HepG2 (cell line): ENCODE measurements around the gene ARPC3. TPM values are rescaled to one million over a fixed set of nuclear protein-coding genes. Genes with fewer than 3 reads are reported as not detected.

Source experiments
- FLYWCH1 ChIP-seq: sonication (generic); formaldehyde crosslinking; IDR thresholded peaks from 2 replicates; pipeline ENCODE4 v1.8.1; 2023; ENCODE audit warnings: mild to moderate bottlenecking, missing genetic modification reagents
- HCFC1 ChIP-seq: fragments of 150-350 bp; IDR thresholded peaks from 2 replicates; pipeline ENCODE4 v1.6.1; 2014; ENCODE audit warnings: low read depth, low read length
- HDAC6 ChIP-seq: fragments of 200-600 bp; sonication (generic); IDR thresholded peaks from 2 replicates; pipeline ENCODE4 v1.7.0; 2017; ENCODE audit warnings: mild to moderate bottlenecking, antibody characterized with exemption, low read length, low read depth
- HNRNPLL ChIP-seq: fragments of 200-400 bp; formaldehyde crosslinking; IDR thresholded peaks from 2 replicates; pipeline ENCODE4 v1.6.1; 2017; ENCODE audit warnings: mild to moderate bottlenecking, low read depth, low read length; ENCODE audit not compliant: poor library complexity, severe bottlenecking
- KDM5A ChIP-seq: fragments of 200-600 bp; sonication (generic); IDR thresholded peaks from 2 replicates; pipeline ENCODE4 v1.7.0; 2018; ENCODE audit warnings: antibody characterized with exemption, mild to moderate bottlenecking, low read length, borderline replicate concordance
- MEF2D ChIP-seq: sonication (generic); formaldehyde crosslinking; IDR thresholded peaks from 2 replicates; pipeline ENCODE4 v1.5.1; 2020; ENCODE audit warnings: mild to moderate bottlenecking, missing genetic modification reagents
- NAIF1 ChIP-seq: sonication (generic); formaldehyde crosslinking; IDR thresholded peaks from 2 replicates; pipeline ENCODE4 v1.5.0; 2020; ENCODE audit warnings: mild to moderate bottlenecking, missing genetic modification reagents, borderline replicate concordance
- NFYB ChIP-seq: sonication (generic); formaldehyde crosslinking; IDR thresholded peaks from 2 replicates; pipeline ENCODE4 v1.4.0; 2020; ENCODE audit warnings: missing genetic modification reagents
- PITX1 ChIP-seq: sonication (generic); formaldehyde crosslinking; IDR thresholded peaks from 2 replicates; pipeline ENCODE4 v1.5.1; 2020; ENCODE audit warnings: mild to moderate bottlenecking, missing genetic modification reagents
- ZKSCAN1 ChIP-seq: fragments of 150-350 bp; IDR thresholded peaks from 2 replicates; pipeline ENCODE4 v1.6.1; 2014; ENCODE audit warnings: low read length
- ZKSCAN8 ChIP-seq: IDR thresholded peaks from 2 replicates; pipeline ENCODE4 v1.6.1; 2016; ENCODE audit warnings: borderline replicate concordance, missing genetic modification reagents, missing compliant biosample characterization
- ZNF17 ChIP-seq: sonication (generic); formaldehyde crosslinking; IDR thresholded peaks from 2 replicates; pipeline ENCODE4 v1.5.0; 2020; ENCODE audit warnings: mild to moderate bottlenecking, missing genetic modification reagents
- ZNF501 ChIP-seq: sonication (generic); formaldehyde crosslinking; IDR thresholded peaks from 2 replicates; pipeline ENCODE4 v1.5.1; 2020; ENCODE audit warnings: mild to moderate bottlenecking, moderate library complexity, missing genetic modification reagents
- ZSCAN21 ChIP-seq: sonication (generic); formaldehyde crosslinking; IDR thresholded peaks from 2 replicates; pipeline ENCODE4 v1.8.0; 2022; ENCODE audit warnings: mild to moderate bottlenecking, missing genetic modification reagents, moderate library complexity, borderline replicate concordance
- polyA plus RNA-seq, 8 experiments: library from polyadenylated mRNA; depleted of rRNA in 3 of 8; stranded (reverse) in 7 of 8; unstranded in 1 of 8; fragments of >200 nt; fragmentation: Illumina TruSeq in 4 of 8; extraction: Trizol in 4 of 8; gene quantifications; 2 replicates each; pipeline versions ENCODE4 v1.2.1 to v1.2.3, GENCODE V29; 2011 to 2016; ENCODE audit warnings: low read depth in 4 of 8, missing spikeins in 1 of 8, mixed read lengths in 1 of 8; ENCODE audit not compliant: insufficient read depth in 1 of 8
- total RNA-seq, 5 experiments: library from RNA; depleted of rRNA; stranded (reverse); fragments of >200 nt; fragmentation: Illumina TruSeq; extraction: Trizol; gene quantifications; 2 replicates each; pipeline ENCODE4 v1.2.3, GENCODE V29; 2016; ENCODE audit warnings: low read depth in 1 of 5
- TF ChIP-seq, protein P1 (sequence below): sonication (generic); formaldehyde crosslinking; IDR thresholded peaks from 2 replicates; pipeline ENCODE4 v1.8.1; 2023; ENCODE audit warnings: mild to moderate bottlenecking, inconsistent platforms, moderate library complexity, missing genetic modification reagents, borderline replicate concordance
- TF ChIP-seq, protein P2 (sequence below): IDR thresholded peaks from 2 replicates; pipeline ENCODE4 v1.4.0; 2020; ENCODE audit warnings: mild to moderate bottlenecking, missing genetic modification reagents
- TF ChIP-seq, protein P3 (sequence below): sonication (generic); formaldehyde crosslinking; IDR thresholded peaks from 2 replicates; pipeline ENCODE4 v1.5.0; 2020; ENCODE audit warnings: mild to moderate bottlenecking, missing genetic modification reagents
- TF ChIP-seq, protein P4 (sequence below): fragments of 450-650 bp; IDR thresholded peaks from 2 replicates; pipeline ENCODE4 v1.6.1; 2017
- TF ChIP-seq, protein P5 (sequence below): sonication (generic); formaldehyde crosslinking; IDR thresholded peaks from 2 replicates; pipeline ENCODE4 v1.5.1; 2020; ENCODE audit warnings: missing genetic modification reagents, mild to moderate bottlenecking, borderline replicate concordance

The ARPC3 gene
- total and polyA plus RNA-seq, 2 of the 13 experiments (the other 11 are each of a cell fraction or from before 2014, with no cell fraction given): 32.7 to 234 TPM

DNA sequence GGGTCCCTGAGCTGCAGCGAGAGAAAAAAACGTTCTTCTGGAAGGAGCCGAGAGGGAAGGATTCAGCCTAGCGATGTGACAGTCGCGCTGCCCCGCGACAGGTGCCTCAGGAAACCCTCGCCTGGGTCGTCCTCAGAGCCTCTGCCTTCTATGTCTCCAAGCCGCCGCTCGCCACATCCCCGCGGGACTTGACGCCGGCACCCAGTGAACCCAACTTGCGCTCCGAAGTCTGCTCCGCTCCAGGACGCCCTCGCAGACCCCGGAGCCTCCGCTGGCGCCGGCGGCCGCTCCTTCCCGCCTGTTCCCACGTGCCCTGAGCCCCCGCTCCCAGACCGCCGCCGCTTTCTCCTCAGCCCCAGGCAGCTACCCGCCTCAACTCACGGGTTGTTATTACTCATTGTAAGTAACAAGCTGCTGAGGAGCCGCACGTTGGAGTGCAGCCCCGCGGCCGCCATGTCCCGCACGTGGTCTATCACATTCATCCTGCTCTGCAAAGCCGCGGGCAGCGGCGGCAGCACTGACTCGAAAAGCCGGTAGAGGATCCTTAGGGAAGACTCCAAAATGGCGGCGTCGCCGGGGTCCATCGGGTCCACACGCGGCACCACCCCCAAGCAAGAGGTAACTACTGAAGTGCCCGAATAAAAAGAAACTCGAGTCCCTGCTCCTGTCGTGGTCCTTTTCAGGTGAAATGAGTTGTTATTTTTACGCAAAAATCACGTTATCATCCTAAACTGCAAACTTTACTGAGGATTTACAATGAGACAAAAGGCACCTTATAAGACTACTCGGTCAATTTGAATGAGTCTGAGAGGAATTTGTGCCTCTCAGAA lies 46.8 kb downstream of the ARPC3 start, which contains the start of gene ANAPC7 (continued):
- TF ChIP-seq ZSCAN21 (CRISPR knock-in tag) (no peak), MEF2D (CRISPR knock-in tag) (peak; percentile 73; the same call in 1 of the 2 replicates), ZKSCAN1 (no peak), KDM5A (peak; percentile 96), FLYWCH1 (no peak), ZNF17 (CRISPR knock-in tag) (peak; percentile 74; the same call in 1 of the 2 replicates), HNRNPLL (peak; percentile 35), NAIF1 (no peak), PITX1 (CRISPR knock-in tag) (no peak), NFYB (CRISPR knock-in tag) (peak; percentile 11; the same call in 1 of the 2 replicates), HDAC6 (peak; percentile 99; the same call in 1 of the 2 replicates), ZNF501 (0 out of 2 replicates have a peak, but pooled peaks have one; percentile 17), HCFC1 (no peak; the same call in 1 of the 2 replicates), ZKSCAN8 (no peak)
- TF ChIP-seq, protein P1, sequence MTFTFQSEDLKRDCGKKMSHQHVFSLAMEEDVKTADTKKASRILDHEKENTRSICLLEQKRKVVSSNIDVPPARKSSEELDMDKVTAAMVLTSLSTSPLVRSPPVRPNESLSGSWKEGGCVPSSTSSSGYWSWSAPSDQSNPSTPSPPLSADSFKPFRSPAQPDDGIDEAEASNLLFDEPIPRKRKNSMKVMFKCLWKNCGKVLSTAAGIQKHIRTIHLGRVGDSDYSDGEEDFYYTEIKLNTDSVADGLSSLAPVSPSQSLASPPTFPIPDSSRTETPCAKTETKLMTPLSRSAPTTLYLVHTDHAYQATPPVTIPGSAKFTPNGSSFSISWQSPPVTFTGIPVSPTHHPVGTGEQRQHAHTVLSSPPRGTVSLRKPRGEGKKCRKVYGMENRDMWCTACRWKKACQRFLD: peak; percentile 61; the same call in 1 of the 2 replicates
- TF ChIP-seq, protein P2, sequence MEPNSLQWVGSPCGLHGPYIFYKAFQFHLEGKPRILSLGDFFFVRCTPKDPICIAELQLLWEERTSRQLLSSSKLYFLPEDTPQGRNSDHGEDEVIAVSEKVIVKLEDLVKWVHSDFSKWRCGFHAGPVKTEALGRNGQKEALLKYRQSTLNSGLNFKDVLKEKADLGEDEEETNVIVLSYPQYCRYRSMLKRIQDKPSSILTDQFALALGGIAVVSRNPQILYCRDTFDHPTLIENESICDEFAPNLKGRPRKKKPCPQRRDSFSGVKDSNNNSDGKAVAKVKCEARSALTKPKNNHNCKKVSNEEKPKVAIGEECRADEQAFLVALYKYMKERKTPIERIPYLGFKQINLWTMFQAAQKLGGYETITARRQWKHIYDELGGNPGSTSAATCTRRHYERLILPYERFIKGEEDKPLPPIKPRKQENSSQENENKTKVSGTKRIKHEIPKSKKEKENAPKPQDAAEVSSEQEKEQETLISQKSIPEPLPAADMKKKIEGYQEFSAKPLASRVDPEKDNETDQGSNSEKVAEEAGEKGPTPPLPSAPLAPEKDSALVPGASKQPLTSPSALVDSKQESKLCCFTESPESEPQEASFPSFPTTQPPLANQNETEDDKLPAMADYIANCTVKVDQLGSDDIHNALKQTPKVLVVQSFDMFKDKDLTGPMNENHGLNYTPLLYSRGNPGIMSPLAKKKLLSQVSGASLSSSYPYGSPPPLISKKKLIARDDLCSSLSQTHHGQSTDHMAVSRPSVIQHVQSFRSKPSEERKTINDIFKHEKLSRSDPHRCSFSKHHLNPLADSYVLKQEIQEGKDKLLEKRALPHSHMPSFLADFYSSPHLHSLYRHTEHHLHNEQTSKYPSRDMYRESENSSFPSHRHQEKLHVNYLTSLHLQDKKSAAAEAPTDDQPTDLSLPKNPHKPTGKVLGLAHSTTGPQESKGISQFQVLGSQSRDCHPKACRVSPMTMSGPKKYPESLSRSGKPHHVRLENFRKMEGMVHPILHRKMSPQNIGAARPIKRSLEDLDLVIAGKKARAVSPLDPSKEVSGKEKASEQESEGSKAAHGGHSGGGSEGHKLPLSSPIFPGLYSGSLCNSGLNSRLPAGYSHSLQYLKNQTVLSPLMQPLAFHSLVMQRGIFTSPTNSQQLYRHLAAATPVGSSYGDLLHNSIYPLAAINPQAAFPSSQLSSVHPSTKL (CRISPR knock-in tag): peak; percentile 15; the same call in 1 of the 2 replicates
- TF ChIP-seq, protein P3, sequence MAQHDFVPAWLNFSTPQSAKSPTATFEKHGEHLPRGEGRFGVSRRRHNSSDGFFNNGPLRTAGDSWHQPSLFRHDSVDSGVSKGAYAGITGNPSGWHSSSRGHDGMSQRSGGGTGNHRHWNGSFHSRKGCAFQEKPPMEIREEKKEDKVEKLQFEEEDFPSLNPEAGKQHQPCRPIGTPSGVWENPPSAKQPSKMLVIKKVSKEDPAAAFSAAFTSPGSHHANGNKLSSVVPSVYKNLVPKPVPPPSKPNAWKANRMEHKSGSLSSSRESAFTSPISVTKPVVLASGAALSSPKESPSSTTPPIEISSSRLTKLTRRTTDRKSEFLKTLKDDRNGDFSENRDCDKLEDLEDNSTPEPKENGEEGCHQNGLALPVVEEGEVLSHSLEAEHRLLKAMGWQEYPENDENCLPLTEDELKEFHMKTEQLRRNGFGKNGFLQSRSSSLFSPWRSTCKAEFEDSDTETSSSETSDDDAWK (CRISPR knock-in tag): no peak
- TF ChIP-seq, protein P4, sequence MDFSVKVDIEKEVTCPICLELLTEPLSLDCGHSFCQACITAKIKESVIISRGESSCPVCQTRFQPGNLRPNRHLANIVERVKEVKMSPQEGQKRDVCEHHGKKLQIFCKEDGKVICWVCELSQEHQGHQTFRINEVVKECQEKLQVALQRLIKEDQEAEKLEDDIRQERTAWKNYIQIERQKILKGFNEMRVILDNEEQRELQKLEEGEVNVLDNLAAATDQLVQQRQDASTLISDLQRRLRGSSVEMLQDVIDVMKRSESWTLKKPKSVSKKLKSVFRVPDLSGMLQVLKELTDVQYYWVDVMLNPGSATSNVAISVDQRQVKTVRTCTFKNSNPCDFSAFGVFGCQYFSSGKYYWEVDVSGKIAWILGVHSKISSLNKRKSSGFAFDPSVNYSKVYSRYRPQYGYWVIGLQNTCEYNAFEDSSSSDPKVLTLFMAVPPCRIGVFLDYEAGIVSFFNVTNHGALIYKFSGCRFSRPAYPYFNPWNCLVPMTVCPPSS: no peak
- TF ChIP-seq, protein P5, sequence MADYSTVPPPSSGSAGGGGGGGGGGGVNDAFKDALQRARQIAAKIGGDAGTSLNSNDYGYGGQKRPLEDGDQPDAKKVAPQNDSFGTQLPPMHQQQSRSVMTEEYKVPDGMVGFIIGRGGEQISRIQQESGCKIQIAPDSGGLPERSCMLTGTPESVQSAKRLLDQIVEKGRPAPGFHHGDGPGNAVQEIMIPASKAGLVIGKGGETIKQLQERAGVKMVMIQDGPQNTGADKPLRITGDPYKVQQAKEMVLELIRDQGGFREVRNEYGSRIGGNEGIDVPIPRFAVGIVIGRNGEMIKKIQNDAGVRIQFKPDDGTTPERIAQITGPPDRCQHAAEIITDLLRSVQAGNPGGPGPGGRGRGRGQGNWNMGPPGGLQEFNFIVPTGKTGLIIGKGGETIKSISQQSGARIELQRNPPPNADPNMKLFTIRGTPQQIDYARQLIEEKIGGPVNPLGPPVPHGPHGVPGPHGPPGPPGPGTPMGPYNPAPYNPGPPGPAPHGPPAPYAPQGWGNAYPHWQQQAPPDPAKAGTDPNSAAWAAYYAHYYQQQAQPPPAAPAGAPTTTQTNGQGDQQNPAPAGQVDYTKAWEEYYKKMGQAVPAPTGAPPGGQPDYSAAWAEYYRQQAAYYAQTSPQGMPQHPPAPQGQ (CRISPR knock-in tag): no peak
